ENCODE measurements around the gene KIF13A. TPM values are rescaled to one million over a fixed set of nuclear protein-coding genes. Genes with fewer than 3 reads are reported as not detected.

Gene KIF13A
- total and polyA plus RNA-seq, 2 experiments from 2014 or later, result 8.4 to 28.2 TPM

GRCh38 chr6:17758119-17758518 lies 229.3 kb downstream of the KIF13A start:
- Mint-ChIP-seq H3K4me3 (no peak overlapping the region), H3K36me3 (ENCODE audit: low read depth) (peaks cover 7% of the 10 kb centered on the region; the same call in 1 of the 3 replicates), H3K27me3 (ENCODE audit: insufficient read depth, low read depth, poor library complexity) (no peaks in the 10 kb centered on the region), H3K27ac (no peak overlapping the region), H3K4me1 (no peaks in the 10 kb centered on the region), H3K9me3 (no peaks in the 10 kb centered on the region)
- H3K36me3 ChIP-seq (ENCODE audit: insufficient read depth), result peaks cover 11% of the 10 kb centered on the region; the same call in 1 of the 2 replicates
- no peak overlapping the region for H3K4me2 ChIP-seq
- H3F3A ChIP-seq (replicated peaks; ENCODE audit: low read depth), result no peaks in the 10 kb centered on the region
- no peaks in the 10 kb centered on the region for H3K4me1 ChIP-seq (ENCODE audit: insufficient read depth)
- H4K20me1 ChIP-seq (replicated peaks; ENCODE audit: insufficient read depth), result 0 out of 2 replicates have a peak, but pooled peaks cover 3% of the 10 kb centered on the region
- H2AFZ ChIP-seq, result no peak overlapping the region
- DNase-seq (ENCODE audit: low spot score) (no peak), ATAC-seq (no peak)
- no peak for TF ChIP-seq POLR2AphosphoS5 (IDR thresholded peaks at IDR 0.05; ENCODE audit: low read depth)
- TF ChIP-seq, protein P1, sequence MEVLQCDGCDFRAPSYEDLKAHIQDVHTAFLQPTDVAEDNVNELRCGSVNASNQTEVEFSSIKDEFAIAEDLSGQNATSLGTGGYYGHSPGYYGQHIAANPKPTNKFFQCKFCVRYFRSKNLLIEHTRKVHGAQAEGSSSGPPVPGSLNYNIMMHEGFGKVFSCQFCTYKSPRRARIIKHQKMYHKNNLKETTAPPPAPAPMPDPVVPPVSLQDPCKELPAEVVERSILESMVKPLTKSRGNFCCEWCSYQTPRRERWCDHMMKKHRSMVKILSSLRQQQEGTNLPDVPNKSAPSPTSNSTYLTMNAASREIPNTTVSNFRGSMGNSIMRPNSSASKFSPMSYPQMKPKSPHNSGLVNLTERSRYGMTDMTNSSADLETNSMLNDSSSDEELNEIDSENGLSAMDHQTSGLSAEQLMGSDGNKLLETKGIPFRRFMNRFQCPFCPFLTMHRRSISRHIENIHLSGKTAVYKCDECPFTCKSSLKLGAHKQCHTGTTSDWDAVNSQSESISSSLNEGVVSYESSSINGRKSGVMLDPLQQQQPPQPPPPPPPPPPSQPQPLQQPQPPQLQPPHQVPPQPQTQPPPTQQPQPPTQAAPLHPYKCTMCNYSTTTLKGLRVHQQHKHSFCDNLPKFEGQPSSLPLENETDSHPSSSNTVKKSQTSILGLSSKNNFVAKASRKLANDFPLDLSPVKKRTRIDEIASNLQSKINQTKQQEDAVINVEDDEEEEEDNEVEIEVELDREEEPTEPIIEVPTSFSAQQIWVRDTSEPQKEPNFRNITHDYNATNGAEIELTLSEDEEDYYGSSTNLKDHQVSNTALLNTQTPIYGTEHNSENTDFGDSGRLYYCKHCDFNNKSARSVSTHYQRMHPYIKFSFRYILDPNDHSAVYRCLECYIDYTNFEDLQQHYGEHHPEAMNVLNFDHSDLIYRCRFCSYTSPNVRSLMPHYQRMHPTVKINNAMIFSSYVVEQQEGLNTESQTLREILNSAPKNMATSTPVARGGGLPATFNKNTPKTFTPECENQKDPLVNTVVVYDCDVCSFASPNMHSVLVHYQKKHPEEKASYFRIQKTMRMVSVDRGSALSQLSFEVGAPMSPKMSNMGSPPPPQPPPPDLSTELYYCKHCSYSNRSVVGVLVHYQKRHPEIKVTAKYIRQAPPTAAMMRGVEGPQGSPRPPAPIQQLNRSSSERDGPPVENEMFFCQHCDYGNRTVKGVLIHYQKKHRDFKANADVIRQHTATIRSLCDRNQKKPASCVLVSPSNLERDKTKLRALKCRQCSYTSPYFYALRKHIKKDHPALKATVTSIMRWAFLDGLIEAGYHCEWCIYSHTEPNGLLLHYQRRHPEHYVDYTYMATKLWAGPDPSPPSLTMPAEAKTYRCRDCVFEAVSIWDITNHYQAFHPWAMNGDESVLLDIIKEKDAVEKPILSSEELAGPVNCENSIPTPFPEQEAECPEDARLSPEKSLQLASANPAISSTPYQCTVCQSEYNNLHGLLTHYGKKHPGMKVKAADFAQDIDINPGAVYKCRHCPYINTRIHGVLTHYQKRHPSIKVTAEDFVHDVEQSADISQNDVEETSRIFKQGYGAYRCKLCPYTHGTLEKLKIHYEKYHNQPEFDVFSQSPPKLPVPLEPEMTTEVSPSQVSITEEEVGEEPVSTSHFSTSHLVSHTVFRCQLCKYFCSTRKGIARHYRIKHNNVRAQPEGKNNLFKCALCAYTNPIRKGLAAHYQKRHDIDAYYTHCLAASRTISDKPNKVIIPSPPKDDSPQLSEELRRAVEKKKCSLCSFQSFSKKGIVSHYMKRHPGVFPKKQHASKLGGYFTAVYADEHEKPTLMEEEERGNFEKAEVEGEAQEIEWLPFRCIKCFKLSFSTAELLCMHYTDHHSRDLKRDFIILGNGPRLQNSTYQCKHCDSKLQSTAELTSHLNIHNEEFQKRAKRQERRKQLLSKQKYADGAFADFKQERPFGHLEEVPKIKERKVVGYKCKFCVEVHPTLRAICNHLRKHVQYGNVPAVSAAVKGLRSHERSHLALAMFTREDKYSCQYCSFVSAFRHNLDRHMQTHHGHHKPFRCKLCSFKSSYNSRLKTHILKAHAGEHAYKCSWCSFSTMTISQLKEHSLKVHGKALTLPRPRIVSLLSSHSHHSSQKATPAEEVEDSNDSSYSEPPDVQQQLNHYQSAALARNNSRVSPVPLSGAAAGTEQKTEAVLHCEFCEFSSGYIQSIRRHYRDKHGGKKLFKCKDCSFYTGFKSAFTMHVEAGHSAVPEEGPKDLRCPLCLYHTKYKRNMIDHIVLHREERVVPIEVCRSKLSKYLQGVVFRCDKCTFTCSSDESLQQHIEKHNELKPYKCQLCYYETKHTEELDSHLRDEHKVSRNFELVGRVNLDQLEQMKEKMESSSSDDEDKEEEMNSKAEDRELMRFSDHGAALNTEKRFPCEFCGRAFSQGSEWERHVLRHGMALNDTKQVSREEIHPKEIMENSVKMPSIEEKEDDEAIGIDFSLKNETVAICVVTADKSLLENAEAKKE (CRISPR knock-in tag; IDR thresholded peaks at IDR 0.05), result no peak
- TF ChIP-seq EZH2 (IDR thresholded peaks at IDR 0.05; ENCODE audit: low read depth, unreplicated experiment), result no peak
- TF ChIP-seq REST (IDR thresholded peaks at IDR 0.05; ENCODE audit: unreplicated experiment), result no peak
- TF ChIP-seq ZNF114 (CRISPR knock-in tag; IDR thresholded peaks at IDR 0.05), result no peak
- no peak for TF ChIP-seq STAT1 (IDR thresholded peaks at IDR 0.05; ENCODE audit: unreplicated experiment)
- no peak for TF ChIP-seq ZNF331 (CRISPR knock-in tag; IDR thresholded peaks at IDR 0.05; ENCODE audit: low read depth)
- no peak for TF ChIP-seq JUNB (IDR thresholded peaks at IDR 0.05; ENCODE audit: unreplicated experiment)
- no peak for TF ChIP-seq EZH2phosphoT487 (IDR thresholded peaks at IDR 0.05; ENCODE audit: unreplicated experiment)
- no peak for TF ChIP-seq ETS1 (IDR thresholded peaks at IDR 0.05)
- no peak for TF ChIP-seq NANOG (IDR thresholded peaks at IDR 0.05; ENCODE audit: borderline replicate concordance)
- TF ChIP-seq CREB1 (CRISPR knock-in tag; IDR thresholded peaks at IDR 0.05; ENCODE audit: low read depth), result no peak
- TF ChIP-seq, protein P2, sequence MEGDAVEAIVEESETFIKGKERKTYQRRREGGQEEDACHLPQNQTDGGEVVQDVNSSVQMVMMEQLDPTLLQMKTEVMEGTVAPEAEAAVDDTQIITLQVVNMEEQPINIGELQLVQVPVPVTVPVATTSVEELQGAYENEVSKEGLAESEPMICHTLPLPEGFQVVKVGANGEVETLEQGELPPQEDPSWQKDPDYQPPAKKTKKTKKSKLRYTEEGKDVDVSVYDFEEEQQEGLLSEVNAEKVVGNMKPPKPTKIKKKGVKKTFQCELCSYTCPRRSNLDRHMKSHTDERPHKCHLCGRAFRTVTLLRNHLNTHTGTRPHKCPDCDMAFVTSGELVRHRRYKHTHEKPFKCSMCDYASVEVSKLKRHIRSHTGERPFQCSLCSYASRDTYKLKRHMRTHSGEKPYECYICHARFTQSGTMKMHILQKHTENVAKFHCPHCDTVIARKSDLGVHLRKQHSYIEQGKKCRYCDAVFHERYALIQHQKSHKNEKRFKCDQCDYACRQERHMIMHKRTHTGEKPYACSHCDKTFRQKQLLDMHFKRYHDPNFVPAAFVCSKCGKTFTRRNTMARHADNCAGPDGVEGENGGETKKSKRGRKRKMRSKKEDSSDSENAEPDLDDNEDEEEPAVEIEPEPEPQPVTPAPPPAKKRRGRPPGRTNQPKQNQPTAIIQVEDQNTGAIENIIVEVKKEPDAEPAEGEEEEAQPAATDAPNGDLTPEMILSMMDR (conservative IDR thresholded peaks at IDR 0.05; ENCODE audit: low read depth in 2 of 2), result no peak
- H3K27me3 ChIP-seq (ENCODE audit: insufficient read depth), result no peaks in the 10 kb centered on the region
- H3K9me2 ChIP-seq (ENCODE audit: insufficient read depth), result no peaks in the 10 kb centered on the region
- H3K79me2 ChIP-seq (replicated peaks; ENCODE audit: insufficient read depth), result no peaks in the 10 kb centered on the region
- H3K4me3 ChIP-seq, result no peak overlapping the region
- no peak overlapping the region for H3K27ac ChIP-seq (ENCODE audit: low read depth)

All from GM23338 (cell line).